Measurements from ENCODE around the gene C4orf36. TPM values are rescaled to one million over a fixed set of nuclear protein-coding genes. Genes with fewer than 3 reads are reported as not detected.
A peak's percentile ranks its signal among the peaks of the same experiment; 100 is the strongest.

Gene C4orf36
- total RNA-seq, 2 donors from 2014 or later = not detected

DNA sequence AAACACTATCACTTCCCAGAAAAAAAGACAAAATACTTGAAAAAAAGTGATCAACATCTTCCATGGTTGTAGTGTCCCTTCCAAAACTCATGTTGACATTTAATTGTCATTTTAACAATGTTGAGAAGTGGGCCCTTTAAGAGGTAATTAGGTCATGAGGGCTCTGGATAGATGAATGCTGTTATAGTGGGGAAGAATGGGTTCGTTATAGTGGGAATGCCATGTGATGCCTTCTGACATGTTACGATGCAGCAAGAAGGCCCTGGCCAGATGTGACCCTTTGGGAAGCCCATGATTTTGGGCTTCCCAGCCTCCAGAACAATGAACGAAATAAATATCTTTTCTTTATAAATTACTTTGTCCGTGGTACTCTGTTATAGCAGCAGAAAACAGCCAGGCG, 39.0 kb downstream of the C4orf36 start:
- Histone ChIP-seq H3K36me3 (no peaks in the 10 kb centered on the region), H3K27me3 (replicated peaks; ENCODE audit: insufficient read depth) (no peaks in the 10 kb centered on the region), H3K27ac (no peak overlapping the region), H3K9me3 (no peaks in the 10 kb centered on the region), H3K4me1 (ENCODE audit: control insufficient read depth in 1 of 2, low read depth in 2 of 2) (peaks cover 0 to 18% of the 10 kb centered on the region in 2 donors), H3K4me3 (no peak overlapping the region)
- ATAC-seq (ENCODE audit: insufficient number of reproducible peaks, low FRiP score, low read depth) = no peak
- TF ChIP-seq, protein P1, sequence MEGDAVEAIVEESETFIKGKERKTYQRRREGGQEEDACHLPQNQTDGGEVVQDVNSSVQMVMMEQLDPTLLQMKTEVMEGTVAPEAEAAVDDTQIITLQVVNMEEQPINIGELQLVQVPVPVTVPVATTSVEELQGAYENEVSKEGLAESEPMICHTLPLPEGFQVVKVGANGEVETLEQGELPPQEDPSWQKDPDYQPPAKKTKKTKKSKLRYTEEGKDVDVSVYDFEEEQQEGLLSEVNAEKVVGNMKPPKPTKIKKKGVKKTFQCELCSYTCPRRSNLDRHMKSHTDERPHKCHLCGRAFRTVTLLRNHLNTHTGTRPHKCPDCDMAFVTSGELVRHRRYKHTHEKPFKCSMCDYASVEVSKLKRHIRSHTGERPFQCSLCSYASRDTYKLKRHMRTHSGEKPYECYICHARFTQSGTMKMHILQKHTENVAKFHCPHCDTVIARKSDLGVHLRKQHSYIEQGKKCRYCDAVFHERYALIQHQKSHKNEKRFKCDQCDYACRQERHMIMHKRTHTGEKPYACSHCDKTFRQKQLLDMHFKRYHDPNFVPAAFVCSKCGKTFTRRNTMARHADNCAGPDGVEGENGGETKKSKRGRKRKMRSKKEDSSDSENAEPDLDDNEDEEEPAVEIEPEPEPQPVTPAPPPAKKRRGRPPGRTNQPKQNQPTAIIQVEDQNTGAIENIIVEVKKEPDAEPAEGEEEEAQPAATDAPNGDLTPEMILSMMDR (IDR thresholded peaks at IDR 0.05) = no peak
- no peak for DNase-seq (ENCODE audit: low spot score)

GRCh38 chr4:86848732-86849619, 43.2 kb downstream of the C4orf36 start, which contains the start of gene SLC10A6:
TSS of gene SLC10A6 (minus strand) at chr4:86849384. CDS start at chr4:86849115, 269 bp downstream.
- TF ChIP-seq, protein P1 (IDR thresholded peaks at IDR 0.05) = no peak
- ATAC-seq (ENCODE audit: insufficient number of reproducible peaks, low FRiP score, low read depth) (no peak), DNase-seq (ENCODE audit: low spot score) (no peak)
- Histone ChIP-seq H3K4me3 (peak within 1 kb of the TSS; percentile 10), H3K27ac (peak within 1 kb of the TSS in 1 of 2 donors; percentile 6), H3K27me3 (replicated peaks; ENCODE audit: insufficient read depth) (no peaks in the 10 kb centered on the region), H3K4me1 (ENCODE audit: control insufficient read depth in 1 of 2, low read depth in 2 of 2) (peaks cover 0 to 18% of the 10 kb centered on the region in 2 donors), H3K36me3 (no peaks in the 10 kb centered on the region), H3K9me3 (no peaks in the 10 kb centered on the region)

DNA sequence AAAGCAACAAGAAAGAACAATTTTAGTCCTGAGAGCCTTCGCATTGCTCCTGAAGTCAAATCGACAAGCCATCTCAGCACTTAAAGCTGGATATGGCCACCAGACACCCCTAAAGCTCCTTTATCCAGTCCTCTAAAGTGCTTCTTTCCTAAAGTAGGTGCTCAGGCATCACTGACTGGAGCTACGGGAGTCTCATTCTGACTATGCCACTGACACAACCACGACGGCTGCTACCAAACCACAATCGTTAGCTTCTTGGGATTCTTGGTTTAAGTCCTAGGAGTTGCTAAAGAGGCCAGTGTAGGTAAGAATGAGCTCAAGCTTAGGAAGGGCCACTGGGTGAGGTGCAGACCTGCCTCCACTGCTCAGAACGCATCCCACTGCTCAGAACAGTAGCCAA, 44.1 kb downstream of the C4orf36 start:
- Histone ChIP-seq H3K9me3 (no peaks in the 10 kb centered on the region), H3K27ac (no peak overlapping the region), H3K36me3 (no peaks in the 10 kb centered on the region), H3K27me3 (replicated peaks; ENCODE audit: insufficient read depth) (no peaks in the 10 kb centered on the region), H3K4me1 (ENCODE audit: control insufficient read depth in 1 of 2, low read depth in 2 of 2) (peaks cover 0 to 18% of the 10 kb centered on the region in 2 donors), H3K4me3 (peak overlapping the region; percentile 10)
- TF ChIP-seq, protein P1 (IDR thresholded peaks at IDR 0.05) = no peak
- no peak for ATAC-seq (ENCODE audit: insufficient number of reproducible peaks, low FRiP score, low read depth)
- no peak for DNase-seq (ENCODE audit: low spot score)

GRCh38 chr4:86847571-86847970, 44.7 kb downstream of the C4orf36 start:
- no peak overlapping the region for H3K27ac ChIP-seq
- TF ChIP-seq, protein P1 (IDR thresholded peaks at IDR 0.05) = no peak
- no peaks in the 10 kb centered on the region for H3K36me3 ChIP-seq
- H3K4me1 ChIP-seq (ENCODE audit: control insufficient read depth in 1 of 2, low read depth in 2 of 2) = peaks cover 0 to 18% of the 10 kb centered on the region in 2 donors
- peak overlapping the region; percentile 14 for H3K4me3 ChIP-seq
- H3K27me3 ChIP-seq (replicated peaks; ENCODE audit: insufficient read depth) = no peaks in the 10 kb centered on the region
- no peak for ATAC-seq (ENCODE audit: insufficient number of reproducible peaks, low FRiP score, low read depth)
- H3K9me3 ChIP-seq = no peaks in the 10 kb centered on the region
- no peak for DNase-seq (ENCODE audit: low spot score)

DNA sequence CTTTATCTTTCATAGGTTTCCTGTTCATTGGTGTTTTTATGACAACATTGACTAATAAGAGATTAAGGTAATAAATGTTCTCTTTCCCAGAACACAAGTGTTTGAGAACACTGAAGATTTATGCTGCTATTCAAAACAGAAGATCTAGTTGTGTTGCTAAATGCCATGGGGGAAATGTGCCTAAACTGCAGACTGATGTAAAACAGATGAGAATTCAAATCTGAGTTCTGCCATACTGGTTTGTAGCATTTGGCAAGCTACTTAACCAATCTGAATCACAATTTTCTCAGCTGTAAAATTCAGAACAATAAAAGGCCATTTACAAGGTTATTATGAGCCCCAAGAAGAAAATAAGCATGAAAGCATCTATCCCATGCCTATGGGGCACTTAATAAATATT, 45.3 kb downstream of the C4orf36 start:
- no peak for DNase-seq (ENCODE audit: low spot score)
- Histone ChIP-seq H3K27ac (no peak overlapping the region), H3K4me3 (no peak overlapping the region), H3K9me3 (no peaks in the 10 kb centered on the region), H3K4me1 (ENCODE audit: control insufficient read depth in 1 of 2, low read depth in 2 of 2) (peaks cover 0 to 18% of the 10 kb centered on the region in 2 donors), H3K36me3 (no peaks in the 10 kb centered on the region), H3K27me3 (replicated peaks; ENCODE audit: insufficient read depth) (no peaks in the 10 kb centered on the region)
- TF ChIP-seq, protein P1 (IDR thresholded peaks at IDR 0.05) = no peak
- ATAC-seq (ENCODE audit: insufficient number of reproducible peaks, low FRiP score, low read depth) = no peak
